ENCODE measurements around the gene ARHGAP8.
"Not testable (repeated sequence)": the region's sequence is repeated elsewhere in the genome, so short reads cannot be mapped to it uniquely, and the experiment has no call there.

The ARHGAP8 gene

GRCh38 chr22:44793106-44793505 is 40.7 kb downstream of the ARHGAP8 start:
- TF ChIP-seq, protein P1, sequence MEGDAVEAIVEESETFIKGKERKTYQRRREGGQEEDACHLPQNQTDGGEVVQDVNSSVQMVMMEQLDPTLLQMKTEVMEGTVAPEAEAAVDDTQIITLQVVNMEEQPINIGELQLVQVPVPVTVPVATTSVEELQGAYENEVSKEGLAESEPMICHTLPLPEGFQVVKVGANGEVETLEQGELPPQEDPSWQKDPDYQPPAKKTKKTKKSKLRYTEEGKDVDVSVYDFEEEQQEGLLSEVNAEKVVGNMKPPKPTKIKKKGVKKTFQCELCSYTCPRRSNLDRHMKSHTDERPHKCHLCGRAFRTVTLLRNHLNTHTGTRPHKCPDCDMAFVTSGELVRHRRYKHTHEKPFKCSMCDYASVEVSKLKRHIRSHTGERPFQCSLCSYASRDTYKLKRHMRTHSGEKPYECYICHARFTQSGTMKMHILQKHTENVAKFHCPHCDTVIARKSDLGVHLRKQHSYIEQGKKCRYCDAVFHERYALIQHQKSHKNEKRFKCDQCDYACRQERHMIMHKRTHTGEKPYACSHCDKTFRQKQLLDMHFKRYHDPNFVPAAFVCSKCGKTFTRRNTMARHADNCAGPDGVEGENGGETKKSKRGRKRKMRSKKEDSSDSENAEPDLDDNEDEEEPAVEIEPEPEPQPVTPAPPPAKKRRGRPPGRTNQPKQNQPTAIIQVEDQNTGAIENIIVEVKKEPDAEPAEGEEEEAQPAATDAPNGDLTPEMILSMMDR (IDR thresholded peaks at IDR 0.05; ENCODE audit: control insufficient read depth, extremely low read depth, insufficient read depth) = no peak
- DNase-seq (ENCODE audit: low read depth) = no peak
- no peak overlapping the region for H3K4me3 ChIP-seq (ENCODE audit: low read depth, low read length)

GRCh38 chr22:44793506-44794172 is 41.3 kb downstream of the ARHGAP8 start:
- no peak for DNase-seq (ENCODE audit: low read depth)
- TF ChIP-seq, protein P1 (IDR thresholded peaks at IDR 0.05; ENCODE audit: control insufficient read depth, extremely low read depth, insufficient read depth) = no peak
- no peak overlapping the region for H3K4me3 ChIP-seq (ENCODE audit: low read depth, low read length)

GRCh38 chr22:44795701-44796630 is 43.6 kb downstream of the ARHGAP8 start:
- H3K4me3 ChIP-seq (ENCODE audit: low read depth, low read length) = no peak overlapping the region
- no peak for DNase-seq (ENCODE audit: low read depth)
- TF ChIP-seq, protein P1 (IDR thresholded peaks at IDR 0.05; ENCODE audit: control insufficient read depth, extremely low read depth, insufficient read depth) = no peak

DNA sequence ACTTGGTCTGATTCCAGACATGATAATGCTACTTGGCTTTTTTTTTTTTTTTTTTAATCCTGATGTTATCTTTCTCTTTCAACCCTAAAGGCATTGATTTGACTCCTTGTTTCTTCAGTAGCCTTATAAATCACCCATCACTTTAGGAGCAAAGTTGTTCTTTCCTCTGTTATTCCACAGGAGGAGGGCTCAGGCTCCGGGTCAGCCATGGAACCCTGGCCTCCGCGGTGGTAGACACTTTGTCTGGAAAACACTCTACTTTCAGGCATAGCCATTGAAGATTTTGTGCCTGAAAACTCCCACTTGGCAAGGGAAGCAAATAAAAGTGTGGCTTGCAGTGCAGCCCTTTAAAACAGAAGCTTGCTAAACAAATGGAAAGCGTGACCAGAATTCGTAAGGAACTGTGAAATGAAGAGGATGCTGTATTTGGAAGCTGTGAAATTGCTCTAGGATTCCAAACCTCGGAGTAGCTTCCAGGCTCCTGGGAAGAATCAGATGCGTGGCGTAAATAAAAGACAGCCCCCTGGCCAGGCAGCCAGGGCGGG is 44.9 kb downstream of the ARHGAP8 start:
- H3K4me3 ChIP-seq (ENCODE audit: low read depth, low read length) = no peak overlapping the region
- TF ChIP-seq, protein P1 (IDR thresholded peaks at IDR 0.05; ENCODE audit: control insufficient read depth, extremely low read depth, insufficient read depth) = no peak
- no peak for DNase-seq (ENCODE audit: low read depth)

DNA sequence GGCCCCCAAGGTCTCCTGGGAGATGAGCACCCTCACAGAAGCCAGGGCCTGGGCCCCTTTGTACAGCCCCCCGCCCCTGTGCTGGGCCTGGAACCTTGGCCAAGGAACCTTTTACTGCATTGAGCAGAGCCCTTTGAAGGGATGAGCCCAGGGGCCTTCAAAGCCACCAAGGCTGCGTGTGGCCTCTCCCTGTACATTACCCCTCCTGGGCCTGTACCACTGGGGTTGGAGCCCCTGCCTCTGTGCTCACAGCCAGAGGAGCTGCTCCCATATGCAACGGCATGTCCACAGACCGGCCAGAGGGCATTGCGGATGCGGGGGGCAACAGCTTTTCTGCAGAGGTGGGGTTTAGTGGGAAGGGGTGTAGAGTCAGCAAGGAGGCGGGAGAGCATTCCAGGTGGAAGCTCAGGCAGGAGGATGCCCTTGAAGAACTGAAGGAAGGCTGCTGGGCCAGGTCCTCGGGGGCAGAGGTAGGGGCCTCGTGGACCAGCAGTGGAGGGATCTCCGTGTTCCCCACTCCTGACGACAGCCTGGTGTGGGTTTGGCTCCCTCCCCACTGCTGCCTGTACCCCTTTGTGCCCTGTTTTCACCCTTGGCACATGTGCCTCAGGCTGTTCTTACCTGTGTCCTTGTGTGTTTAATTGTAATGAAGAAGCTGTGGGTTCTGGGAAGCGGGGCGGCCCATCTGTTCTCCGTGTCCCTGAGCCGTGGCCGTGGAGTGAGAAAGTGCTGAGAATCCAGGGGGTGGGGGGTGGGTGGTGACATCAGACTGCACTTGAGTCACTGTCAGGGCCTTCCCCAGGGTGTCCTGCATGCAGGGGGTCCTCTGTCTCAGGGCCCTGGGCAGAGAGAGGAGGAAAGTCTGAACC is 46.9 kb downstream of the ARHGAP8 start:
- H3K4me3 ChIP-seq (ENCODE audit: low read depth, low read length) = no peak overlapping the region
- no peak for DNase-seq (ENCODE audit: low read depth)
- TF ChIP-seq, protein P1 (IDR thresholded peaks at IDR 0.05; ENCODE audit: control insufficient read depth, extremely low read depth, insufficient read depth) = no peak

GRCh38 chr22:44799946-44800634 is 47.7 kb downstream of the ARHGAP8 start:
- H3K4me3 ChIP-seq (ENCODE audit: low read depth, low read length); DNase-seq (ENCODE audit: low read depth): not testable (repeated sequence)

Data from LNCaP clone FGC (cell line).